ENCODE measurements around the gene SUCLG1. TPM values are rescaled to one million over a fixed set of nuclear protein-coding genes. Genes with fewer than 3 reads are reported as not detected.

Gene SUCLG1
- total and polyA plus RNA-seq, 2 experiments from 2014 or later, result 164 to 168 TPM

GRCh38 chr2:84429328-84429727 lies 29.8 kb downstream of the SUCLG1 start:
- H3K27me3 ChIP-seq, result no peaks in the 10 kb centered on the region
- no peak overlapping the region for H3K4me2 ChIP-seq
- 100% methylated on average over 1 of the region's 1 CpG for WGBS (ENCODE audit: low lambda C conversion rate, missing lambda C conversion rate)
- H3K9me2 ChIP-seq (replicated peaks; ENCODE audit: insufficient read depth), result no peaks in the 10 kb centered on the region
- no peak overlapping the region for H3K27ac ChIP-seq
- H2AFZ ChIP-seq, result no peak overlapping the region
- peaks cover 4% of the 10 kb centered on the region for H3K36me3 ChIP-seq (replicated peaks; ENCODE audit: insufficient read depth, low read depth)
- no peaks in the 10 kb centered on the region for H3K9me3 ChIP-seq (ENCODE audit: low read depth)
- H3K79me2 ChIP-seq, result no peaks in the 10 kb centered on the region
- no peak overlapping the region for H3K4me3 ChIP-seq
- no peak for DNase-seq (ENCODE audit: low spot score)
- TF ChIP-seq CTCF (IDR thresholded peaks at IDR 0.05; ENCODE audit: poor library complexity) (no peak), EZH2phosphoT487 (IDR thresholded peaks at IDR 0.05; ENCODE audit: low read depth, severe bottlenecking, unreplicated experiment) (no peak), EZH2 (IDR thresholded peaks at IDR 0.05; ENCODE audit: borderline replicate concordance) (no peak)
- no peaks in the 10 kb centered on the region for H4K20me1 ChIP-seq (ENCODE audit: insufficient read depth, poor library complexity, severe bottlenecking)
- no peaks in the 10 kb centered on the region for H3K4me1 ChIP-seq (ENCODE audit: insufficient read depth)

- Histone ChIP-seq H3K36me3 (replicated peaks; ENCODE audit: insufficient read depth, low read depth) (peaks cover 4% of the 10 kb centered on the region), H3K27me3 (no peaks in the 10 kb centered on the region), H3K4me2 (no peak overlapping the region), H2AFZ (no peak overlapping the region), H3K9me2 (replicated peaks; ENCODE audit: insufficient read depth) (no peaks in the 10 kb centered on the region), H3K4me3 (no peak overlapping the region), H3K9me3 (ENCODE audit: low read depth) (no peaks in the 10 kb centered on the region), H3K27ac (no peak overlapping the region), H3K4me1 (ENCODE audit: insufficient read depth) (no peaks in the 10 kb centered on the region), H3K79me2 (no peaks in the 10 kb centered on the region), H4K20me1 (ENCODE audit: insufficient read depth, poor library complexity, severe bottlenecking) (no peaks in the 10 kb centered on the region)
- DNase-seq (ENCODE audit: low spot score), result no peak
- 90% methylated on average over 2 of the region's 2 CpGs for WGBS (ENCODE audit: low lambda C conversion rate, missing lambda C conversion rate)
- TF ChIP-seq EZH2phosphoT487 (IDR thresholded peaks at IDR 0.05; ENCODE audit: low read depth, severe bottlenecking, unreplicated experiment) (no peak), CTCF (IDR thresholded peaks at IDR 0.05; ENCODE audit: poor library complexity) (no peak), EZH2 (IDR thresholded peaks at IDR 0.05; ENCODE audit: borderline replicate concordance) (no peak)
Observed at GRCh38 chr2:84427235-84428138, 31.6 kb downstream of the SUCLG1 start.

GRCh38 chr2:84425310-84425709 lies 33.8 kb downstream of the SUCLG1 start:
- Histone ChIP-seq H3K4me2 (no peak overlapping the region), H4K20me1 (ENCODE audit: insufficient read depth, poor library complexity, severe bottlenecking) (no peaks in the 10 kb centered on the region), H2AFZ (no peak overlapping the region), H3K36me3 (replicated peaks; ENCODE audit: insufficient read depth, low read depth) (peaks cover 4% of the 10 kb centered on the region), H3K4me1 (ENCODE audit: insufficient read depth) (no peaks in the 10 kb centered on the region), H3K9me3 (ENCODE audit: low read depth) (no peaks in the 10 kb centered on the region), H3K79me2 (no peaks in the 10 kb centered on the region), H3K9me2 (replicated peaks; ENCODE audit: insufficient read depth) (no peaks in the 10 kb centered on the region), H3K27ac (no peak overlapping the region), H3K27me3 (no peaks in the 10 kb centered on the region), H3K4me3 (no peak overlapping the region)
- WGBS (ENCODE audit: low lambda C conversion rate, missing lambda C conversion rate), result 93% methylated on average over 3 of the region's 3 CpGs
- no peak for DNase-seq (ENCODE audit: low spot score)
- TF ChIP-seq EZH2phosphoT487 (IDR thresholded peaks at IDR 0.05; ENCODE audit: low read depth, severe bottlenecking, unreplicated experiment), result no peak
- no peak for TF ChIP-seq EZH2 (IDR thresholded peaks at IDR 0.05; ENCODE audit: borderline replicate concordance)
- no peak for TF ChIP-seq CTCF (IDR thresholded peaks at IDR 0.05; ENCODE audit: poor library complexity)
